HTERT RPE-1 (cell line): ENCODE measurements around the gene PTPRB.

Experiments
- in situ Hi-C: fragments of 300-500 bp; cut with MboI; formaldehyde crosslinking; loops from 4 replicates; pipeline ENCODE4 v1.14.3; 2020; ENCODE audit warnings: low sequenced_read_pairs

The PTPRB gene

DNA sequence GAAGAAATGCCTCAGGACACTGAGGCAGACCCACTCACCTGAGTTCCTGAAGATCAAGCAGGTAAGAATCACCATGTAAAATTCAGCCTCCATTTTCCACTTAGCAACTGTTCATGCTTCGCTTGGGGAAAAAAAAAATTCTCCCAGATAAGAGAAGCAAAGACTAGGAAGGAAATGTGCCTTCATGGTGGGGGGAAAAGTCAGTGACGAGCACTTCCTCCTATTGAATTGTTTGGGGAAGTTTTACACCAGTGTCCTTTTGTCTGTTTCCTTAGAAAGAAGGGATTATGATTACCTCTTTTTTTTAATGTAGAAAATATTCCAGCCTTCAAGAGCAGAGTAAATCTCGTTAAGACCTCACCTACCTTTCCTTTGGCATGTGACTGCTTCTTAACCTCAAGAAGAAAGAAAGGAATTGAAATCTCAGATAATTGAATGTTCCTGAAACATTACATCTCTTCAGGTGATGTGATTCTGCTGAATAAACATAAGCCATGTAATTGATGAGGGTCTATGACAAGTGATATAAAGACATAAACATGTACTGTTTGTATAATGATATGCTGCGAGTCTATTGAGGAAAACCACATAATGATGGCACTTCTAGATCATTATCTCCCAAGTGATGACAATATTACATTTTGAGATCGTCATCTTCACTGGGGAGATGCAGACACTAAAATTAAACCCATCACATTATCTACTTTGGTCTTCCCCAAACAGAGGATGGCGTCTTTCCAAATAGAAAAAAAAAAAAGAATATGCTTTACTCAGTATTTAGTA lies at the start of gene PTPRB:
Gene PTPRB, minus strand, starts transcription at position 127 of the 783 bp plus-strand sequence. Its CDS starts 34 bp downstream, at position 93.
- in situ Hi-C loops, result no loop called here

DNA sequence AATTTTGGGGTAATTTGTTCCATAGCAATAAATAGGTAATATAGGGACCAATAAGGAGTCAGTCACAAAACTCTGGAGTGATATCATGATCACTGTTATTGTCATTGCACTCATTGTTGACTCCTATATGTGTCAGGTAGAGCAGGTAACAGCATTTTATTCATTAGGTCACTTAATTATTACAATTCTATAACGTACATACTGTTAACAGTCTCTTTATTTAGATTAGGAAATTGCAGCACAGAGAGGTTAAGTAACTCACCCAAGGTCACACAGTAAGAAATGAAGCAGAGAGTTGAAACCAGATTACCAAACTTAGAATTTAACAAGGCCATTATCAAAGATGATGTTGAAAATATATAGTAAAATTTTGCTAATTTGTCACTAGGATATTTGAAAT lies 49.7 kb upstream of the PTPRB start:
- in situ Hi-C loops, result no loop called here

DNA sequence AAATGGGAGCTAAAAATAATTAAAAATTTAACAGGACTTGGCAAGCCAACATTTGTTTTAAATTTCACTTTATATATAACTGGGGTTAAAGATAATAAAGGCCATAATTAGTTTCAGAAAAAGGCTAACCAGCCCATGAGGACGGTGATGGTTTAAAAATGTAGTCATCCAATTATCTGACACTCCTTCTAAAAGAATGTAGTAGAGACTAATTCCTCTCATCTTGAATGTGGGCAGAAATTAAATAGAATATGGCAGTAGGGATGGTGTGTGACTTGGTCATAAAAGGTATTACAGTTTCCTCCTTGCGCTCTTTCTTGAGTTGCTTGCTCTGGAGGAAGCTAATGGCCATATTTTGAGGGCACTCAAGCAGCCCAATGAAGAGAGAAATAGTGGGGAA lies 49.1 kb upstream of the PTPRB start:
- in situ Hi-C loops, result no loop called here

DNA sequence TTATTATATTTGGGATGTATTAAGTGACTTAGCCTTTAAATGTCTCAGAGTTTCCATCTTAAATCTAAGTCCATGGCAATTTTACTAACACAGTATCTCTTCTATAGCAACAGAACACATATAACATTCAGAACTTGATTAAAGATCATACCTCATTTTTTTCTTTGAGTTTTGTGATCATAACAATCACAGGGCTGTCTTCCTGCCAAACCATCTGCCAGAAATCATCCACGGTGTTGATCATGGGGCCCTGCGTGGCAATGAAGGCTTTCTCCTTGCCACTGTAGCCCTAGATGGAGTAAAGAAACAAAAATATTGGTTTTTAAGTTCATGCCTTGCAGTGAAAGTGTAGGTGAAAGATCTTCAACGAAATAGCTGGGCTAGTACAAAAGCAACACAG lies 46.7 kb upstream of the PTPRB start:
- in situ Hi-C loops, result no loop called here

DNA sequence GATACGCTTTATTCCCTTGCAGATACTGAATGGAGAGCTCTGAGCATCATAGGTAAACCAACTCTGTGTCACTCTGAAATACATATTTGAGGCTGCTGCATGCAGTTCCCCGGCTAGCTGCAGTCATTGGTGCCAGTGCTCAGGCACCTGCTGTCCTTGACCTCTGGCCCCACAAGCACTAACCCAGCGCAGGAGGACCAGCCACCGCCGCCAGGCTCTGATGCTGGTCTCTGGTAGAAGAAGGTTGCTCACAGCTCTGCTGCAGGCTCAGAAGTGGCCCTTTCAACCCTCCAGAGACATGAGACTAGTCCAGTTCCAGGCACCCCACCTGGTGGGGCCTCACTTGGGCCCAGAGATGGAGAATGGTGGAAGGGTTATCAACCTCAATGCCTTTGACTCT lies 34.5 kb upstream of the PTPRB start:
- in situ Hi-C loops, result no loop called here

DNA sequence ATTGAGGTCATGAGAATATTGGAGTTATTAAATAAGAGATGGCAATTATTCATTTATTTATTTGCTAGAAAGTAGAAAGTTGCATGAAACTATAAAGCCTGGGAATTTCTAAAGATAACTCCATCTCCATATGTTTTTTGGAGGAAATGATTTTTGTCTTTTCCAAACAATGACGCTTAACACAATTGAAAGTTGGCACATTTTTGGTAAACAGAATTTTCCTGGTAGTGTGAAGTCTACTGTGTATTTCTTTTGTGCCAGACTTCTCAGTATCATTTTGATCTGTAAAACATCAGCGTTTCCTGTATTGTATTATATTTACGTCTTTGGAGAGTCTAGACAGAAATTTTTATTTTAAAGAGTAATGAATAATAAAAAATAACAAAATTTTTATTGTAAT lies 33.7 kb upstream of the PTPRB start:
- in situ Hi-C loops, result no loop called here

DNA sequence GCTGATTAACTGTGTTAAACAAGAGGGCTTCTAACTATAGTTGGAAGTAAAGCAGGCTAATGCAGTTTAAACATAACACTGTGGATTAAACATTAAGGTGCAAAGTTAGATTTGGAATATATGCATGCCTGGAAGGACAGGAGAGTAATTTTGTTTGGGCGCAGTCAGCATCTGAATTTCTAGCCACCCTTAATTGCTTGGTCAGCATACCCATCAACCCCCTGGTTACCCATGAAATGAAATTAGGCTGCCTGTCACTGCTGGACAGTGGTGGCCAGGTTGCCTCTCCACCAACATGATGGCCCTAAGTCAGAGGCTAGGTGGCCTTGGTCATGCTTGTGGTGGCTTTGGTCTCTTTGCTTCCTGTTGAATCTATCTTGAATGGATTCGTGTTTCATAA lies 30.0 kb upstream of the PTPRB start:
- in situ Hi-C loops, result no loop called here

DNA sequence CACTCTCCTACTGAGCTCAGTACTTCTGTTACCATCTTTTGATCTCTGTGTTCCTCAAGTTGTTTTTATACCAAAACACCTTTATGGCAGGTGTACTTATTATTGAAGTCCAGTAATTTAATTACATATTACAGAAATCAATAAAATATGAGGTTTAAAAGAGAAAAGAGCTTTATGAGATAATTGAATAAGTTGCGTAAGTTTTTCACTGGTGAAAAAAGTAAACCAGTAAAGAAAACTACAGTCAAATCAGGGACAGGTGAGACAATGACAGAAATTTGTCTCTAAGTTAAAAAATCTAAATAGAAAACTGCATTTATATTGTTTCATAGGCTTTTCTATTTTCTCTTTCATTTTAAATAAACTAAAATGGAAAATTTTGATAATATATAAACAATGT lies 29.1 kb upstream of the PTPRB start:
- in situ Hi-C loops, result no loop called here

DNA sequence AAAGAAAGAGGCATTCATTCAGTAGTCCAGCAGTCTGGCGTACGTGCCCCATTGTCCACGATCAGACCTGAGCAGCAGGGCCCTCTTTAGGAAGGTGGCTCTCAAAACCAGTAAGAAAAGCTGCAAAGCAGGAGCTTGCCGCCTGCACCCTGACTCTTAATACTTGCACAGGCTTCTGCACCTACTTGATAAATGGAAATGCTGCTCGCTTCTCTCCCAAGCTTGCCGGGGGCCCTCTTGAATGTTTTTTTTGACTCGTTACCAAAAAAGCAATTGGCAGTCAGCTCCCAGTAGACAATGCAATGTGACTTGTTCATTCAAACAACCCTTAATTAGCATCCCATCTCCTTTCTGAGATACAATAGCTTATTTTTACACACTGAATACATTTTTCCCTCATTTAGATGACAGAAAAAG lies 27.2 kb upstream of the PTPRB start:
- in situ Hi-C loops, result no loop called here

DNA sequence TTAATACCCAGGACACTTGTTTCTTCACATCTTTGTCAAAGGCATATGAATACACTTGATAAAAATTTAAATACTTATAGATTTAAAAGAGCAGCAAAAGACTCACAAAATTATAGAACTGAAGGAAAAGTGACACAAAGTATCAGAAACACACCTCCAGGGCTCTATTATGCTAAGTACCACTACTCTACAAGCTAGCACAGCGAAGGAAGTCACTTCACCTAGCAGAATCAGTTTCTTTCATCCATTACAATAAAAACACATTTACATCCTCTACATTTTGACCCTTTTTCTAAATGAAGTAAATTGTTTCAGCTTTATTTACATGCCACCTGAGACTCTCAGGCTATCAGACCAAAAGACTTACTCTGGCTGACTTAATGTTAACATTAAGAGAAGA lies 26.6 kb upstream of the PTPRB start:
- in situ Hi-C loops, result no loop called here

DNA sequence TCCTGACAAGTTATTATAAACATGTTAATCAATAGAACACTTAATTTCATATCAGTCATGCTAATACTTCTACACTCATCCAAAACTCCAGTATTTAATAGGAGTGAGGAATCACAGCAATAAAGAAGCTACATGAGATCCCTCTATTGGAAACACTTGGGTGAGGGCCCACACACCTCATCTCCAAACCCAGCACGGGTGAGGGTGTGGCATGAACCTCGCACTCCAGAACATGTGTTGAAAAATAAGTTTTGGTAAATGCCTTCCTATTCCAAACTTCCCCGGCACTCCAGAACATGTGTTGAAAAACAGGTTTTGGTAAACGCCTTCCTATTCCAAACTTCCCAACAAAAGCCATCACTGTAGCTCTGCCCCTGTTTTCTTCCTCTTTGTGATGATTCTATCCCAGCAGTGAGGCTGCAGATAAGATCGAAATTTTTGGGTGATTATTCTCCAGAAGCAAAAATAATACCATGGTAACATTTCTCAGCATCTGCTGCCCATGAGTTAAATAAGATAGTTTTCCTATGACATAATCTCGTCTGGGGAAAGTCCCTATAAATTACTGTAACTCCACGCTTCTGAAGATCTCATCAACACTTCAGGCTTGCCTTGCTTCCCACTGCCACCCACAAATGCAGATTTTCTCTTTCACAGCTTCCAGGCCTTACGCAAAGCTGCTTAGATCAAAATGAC lies 24.4 kb upstream of the PTPRB start:
- in situ Hi-C loops, result no loop called here

DNA sequence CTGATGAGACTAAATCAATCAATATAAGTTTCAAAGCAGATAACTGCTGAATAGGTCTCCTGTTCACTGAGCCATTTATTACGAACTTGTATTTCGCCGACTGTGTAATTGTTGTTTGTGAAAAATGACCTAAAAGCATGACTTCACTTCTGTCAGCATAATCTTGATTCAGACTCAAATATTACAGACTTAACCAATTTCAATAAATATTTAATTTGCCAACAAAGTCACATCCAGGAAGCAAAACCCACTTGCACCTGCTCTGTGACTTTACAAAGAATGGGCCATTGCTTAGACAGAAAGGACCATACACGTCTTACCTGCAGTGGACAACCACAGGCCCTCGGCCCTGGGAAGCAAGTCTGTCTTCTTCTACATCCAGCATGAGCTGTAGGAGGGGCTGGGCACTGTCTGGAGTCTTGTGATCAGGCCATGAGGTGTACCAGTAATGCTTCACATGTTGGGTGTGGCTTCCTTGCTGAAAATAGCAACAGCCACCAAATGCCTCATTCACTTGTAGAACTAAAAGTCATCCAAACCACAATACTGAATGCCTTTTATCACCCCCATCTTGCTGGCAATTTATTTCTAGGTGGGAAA lies 23.5 kb upstream of the PTPRB start:
- in situ Hi-C loops, result no loop called here

DNA sequence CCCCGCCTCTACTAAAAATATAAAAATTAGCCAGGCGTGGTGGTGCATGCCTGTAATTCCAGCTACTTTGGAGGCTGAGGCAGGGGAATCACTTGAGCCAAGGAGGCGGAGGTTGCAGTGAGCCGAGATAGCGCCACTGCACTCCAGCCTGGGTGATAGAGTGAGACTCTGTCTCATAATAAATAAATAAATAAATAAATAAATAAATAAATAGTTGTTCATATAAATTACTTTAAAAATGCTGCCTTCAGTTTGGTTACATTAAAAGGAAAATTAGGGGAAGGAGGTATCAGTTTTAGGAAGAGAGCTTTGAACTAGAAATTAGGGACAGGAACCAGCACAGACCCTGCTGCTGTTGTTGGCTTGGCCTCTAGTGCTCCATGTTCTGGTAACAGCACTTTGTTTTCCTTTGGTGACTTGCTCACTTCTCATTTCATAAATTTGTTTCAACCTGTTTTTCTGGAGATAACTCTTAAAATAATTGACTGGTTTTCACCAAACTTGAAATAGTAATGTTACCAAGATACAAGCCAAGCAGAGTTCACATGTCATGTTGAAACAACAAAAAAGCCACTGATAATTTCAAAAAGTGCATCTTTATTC lies 22.9 kb upstream of the PTPRB start:
- in situ Hi-C loops, result no loop called here

DNA sequence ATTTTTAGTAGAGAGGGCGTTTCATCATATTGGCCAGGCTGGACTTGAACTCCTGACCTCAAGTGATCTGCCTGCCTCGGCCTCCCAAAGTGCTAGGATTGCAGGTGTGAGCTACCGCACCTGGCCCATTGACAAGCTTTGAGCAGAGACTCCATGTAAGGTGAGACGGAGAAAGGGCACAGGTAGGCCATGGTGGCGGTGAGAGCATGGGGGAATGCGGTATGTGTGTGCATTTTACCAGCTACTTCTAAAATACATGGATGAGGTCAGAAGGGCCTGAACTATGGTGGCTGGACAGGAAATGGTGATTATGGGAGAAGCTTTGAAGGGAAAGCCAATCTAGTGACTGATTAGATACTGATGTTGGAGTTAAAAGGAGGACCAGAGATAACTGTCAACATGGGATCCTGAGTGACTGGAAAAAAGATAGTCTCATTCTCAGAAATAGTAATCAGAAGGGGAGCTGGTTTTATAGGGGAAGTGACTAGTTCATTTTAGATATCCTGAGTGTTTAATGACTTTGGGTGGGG lies 21.9 kb upstream of the PTPRB start:
- in situ Hi-C loops, result no loop called here

DNA sequence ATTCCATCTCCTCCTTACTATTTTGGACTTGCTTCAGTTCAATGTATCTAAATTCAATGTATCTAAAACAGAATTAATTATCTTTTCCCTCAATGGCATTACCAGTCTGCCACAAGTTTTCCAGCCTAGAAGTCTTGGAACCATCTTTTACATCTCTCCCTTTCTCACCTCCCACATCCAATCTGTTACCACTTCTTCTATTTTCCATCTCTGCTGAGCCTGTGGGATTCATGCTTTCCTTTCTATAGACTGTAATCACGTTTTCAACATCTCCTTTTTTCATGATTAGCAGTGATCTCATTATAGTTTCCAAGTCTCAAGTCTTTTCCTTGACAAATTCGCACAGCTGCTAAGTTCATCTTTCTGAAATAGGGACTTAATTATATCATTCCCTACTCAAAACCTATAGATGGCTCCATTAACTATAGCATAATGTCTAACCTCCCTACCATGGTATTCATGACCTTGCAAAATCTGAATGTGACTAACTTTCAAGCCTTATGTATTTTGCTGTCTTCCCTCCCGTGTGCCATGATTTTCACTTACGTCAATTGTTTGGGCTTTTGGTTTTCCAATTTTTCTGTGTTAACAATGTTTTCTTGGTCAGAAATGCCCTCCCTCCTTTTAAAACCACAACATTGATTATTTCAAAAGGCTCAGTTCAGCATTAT lies 20.5 kb upstream of the PTPRB start:
- in situ Hi-C loops, result no loop called here

DNA sequence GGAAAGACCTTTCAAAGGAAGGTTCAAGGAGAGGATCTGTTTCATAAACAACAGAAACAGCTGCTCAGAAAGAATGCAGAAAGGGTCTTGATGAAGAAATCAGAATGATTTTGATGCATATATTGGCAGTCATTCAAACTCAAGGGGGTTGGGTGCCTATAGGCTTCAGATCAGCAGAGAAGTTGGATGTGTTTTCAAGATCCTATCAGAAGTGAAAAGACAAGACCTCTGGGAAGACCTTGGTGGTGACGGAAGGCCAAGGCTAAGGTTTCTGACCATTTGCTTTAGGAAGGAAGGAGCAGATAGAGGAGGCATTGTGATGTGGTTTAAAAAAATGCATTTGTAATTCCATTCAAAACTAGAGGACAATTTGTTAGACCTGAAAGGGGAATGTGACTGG lies 15.2 kb upstream of the PTPRB start:
- in situ Hi-C loops, result no loop called here

DNA sequence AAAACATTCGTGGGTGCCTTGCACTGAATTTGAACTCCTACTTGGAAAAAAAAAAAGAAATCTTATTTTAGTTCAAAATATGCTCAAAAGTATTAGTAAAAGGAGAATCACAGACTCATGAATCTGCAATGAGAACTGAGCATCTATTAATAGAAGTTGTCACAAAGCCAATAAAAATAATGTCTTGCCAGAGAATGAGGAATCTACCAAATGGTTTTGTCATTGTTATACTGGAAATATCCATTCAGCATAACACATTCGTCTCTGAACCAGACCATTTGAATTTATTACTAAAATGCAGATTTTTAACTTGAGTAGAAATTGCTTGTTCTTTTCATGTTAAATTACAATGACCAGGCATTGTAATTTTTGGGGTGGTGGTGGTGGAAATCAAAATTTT lies 11.6 kb upstream of the PTPRB start:
- in situ Hi-C loops, result no loop called here

DNA sequence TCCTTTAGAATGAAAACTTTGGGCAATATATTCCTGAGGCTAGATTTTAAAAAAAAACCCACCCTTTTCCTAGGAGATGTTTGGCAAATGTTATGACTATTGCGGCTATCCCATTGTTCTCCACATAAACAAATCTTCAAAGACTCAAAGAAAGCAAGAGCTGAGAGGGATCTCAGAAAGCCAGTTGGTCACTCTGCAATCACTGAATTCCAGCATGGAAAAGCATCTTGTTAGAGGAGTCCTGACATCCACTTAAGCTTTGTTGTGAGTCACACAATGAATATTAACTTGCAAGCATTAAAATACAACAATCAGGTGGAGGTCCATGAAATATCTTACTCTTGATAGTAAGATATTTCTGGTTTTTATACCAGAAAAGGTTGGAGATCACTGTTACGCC lies 11.0 kb upstream of the PTPRB start:
- in situ Hi-C loops, result no loop called here

DNA sequence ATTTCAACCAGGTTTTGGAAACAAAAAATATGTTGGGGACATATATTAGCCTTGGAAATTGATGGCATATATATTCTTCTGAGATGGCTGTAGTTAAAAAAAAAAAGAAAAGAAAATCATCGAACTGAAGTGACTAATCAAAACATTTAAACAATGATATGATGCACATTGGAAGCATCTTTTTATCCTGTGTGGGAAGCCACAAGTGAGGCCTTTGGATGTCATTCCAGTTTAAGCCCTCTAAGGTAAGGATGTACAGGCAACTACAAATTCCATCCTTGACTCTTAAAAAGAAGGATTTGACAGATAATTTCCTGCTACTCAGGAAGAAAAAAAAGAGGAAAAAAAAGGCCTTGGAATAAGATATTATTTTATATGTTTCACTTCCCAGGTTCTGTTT lies 9.6 kb upstream of the PTPRB start:
- in situ Hi-C loops, result no loop called here

DNA sequence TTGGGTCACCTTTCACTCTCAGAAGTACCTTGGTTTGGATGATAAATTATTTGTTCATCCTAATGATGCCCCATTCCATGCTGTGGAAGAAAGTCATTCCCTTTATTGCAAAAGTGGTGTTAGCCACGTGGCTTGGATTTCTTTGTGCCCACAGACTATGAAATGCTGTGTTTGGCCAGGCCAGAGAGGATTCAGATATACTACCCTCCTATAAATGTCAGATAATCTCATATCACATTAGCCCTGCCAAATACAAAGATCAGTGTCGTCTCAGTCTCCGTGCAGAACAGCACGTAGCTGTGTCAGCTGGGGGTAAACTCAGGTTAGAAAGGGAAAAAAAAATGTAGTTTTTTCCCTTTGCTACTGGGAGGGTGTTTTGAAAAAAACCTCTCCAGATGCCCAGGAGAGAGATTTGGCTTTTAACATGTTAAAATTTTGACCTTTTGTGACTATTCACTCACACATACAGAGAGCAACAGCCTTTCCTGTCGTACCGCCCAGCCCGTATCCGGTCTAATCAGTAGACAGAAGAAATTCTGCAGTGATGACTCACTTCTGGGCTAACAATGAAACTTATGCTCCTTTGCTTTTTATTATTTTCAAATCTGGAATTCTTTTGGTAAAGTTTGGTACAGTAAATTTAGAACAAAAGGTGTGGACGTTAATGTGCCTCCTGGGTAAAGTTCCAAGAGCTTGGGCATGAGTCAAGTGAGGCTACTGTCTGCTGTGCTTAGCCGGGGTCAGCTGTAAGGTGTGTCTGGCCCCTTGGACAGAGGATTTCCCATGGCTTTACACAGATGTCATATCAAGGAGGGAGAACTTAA lies 8.5 kb upstream of the PTPRB start:
- in situ Hi-C loops, result no loop called here
